Measurements from ENCODE around the gene ERGIC3.

Gene ERGIC3

GRCh38 chr20:35558451-35558850 is 16.6 kb downstream of the ERGIC3 start:
- intact Hi-C loops (cut with DNase I): no loop called here
- DNase-seq: no peak

DNA sequence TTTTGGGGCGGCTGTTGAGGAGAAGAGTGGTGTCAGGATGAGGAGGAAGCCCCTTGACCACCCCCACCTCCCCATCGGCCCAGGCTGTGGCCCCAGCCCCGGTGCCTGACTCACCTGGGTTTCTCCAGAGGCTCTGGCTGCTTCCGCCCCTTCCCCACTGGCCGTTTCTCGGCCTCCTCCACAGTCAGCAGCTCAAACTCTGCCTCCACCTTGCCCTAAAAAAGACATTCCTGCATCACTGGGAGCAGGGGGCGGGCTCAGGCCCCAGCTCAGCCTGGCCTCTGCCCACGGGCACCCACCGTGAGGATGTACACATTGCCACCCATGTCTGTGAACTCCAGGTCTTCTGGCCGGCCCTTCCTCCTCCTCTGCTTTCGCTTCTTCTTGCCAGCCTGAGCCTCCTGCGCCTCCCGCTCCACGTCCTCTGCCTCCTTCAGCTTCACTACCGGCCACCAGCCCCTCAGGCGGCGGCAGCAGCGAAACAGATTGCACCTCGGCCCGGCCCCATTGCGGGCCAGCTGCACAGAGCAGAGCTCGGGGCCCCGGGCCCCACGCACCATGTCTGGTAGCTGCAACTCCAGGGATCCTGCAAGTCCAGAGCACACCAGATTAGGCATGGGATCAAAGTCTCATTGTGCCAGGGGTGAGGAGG is 17.3 kb downstream of the ERGIC3 start:
- DNase-seq: peak in 1 of 10 donors; percentile 76
- intact Hi-C loops (cut with DNase I): no loop called here

DNA sequence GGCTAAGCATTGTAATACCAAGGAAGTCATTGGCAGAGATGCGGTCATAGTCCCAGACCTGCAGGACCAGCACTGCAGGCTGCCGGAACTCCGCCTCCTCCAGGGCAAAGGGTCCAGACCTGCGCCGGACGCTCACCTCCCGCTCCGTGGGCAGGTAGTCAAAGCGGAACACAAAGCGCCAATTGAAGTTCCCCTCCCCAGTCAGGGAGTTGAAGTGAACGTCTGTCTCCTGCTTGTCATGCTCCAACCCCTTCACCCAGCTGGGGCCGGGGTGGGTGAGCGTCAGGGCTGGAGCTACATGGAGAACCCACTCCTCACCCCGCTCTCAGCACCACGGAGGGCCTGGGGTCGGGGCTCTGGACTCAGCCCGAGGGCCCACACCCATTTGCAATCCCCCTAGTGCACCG is 18.2 kb downstream of the ERGIC3 start:
- DNase-seq: peak in 1 of 10 donors; percentile 81
- intact Hi-C loops (cut with DNase I): no loop called here

GRCh38 chr20:35560541-35560940 is 18.7 kb downstream of the ERGIC3 start:
- intact Hi-C loops (cut with DNase I): no loop called here
- DNase-seq: no peak

DNA sequence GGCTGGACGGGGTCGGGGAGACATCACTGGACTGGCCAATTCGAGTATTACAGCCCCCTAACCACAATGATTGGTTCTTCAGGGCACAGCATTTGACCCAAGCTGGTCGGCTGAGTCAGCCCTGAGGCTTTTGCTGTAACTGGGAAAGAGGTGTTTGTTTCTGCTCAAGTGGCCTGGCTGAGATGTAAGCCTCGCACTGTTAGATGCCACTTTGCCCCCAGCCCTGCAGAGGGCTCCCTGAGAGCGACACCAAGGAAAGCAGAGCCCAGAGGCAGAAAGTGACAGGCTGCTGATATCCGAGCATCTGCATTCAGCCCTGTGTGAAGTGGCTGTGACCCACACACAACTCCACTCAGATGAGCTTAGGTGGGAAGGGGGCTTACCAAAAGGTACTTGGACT is 19.4 kb downstream of the ERGIC3 start:
- intact Hi-C loops (cut with DNase I): no loop called here
- DNase-seq: peak in 4 of 10 donors; percentile 23 to 89 (median 30)

DNA sequence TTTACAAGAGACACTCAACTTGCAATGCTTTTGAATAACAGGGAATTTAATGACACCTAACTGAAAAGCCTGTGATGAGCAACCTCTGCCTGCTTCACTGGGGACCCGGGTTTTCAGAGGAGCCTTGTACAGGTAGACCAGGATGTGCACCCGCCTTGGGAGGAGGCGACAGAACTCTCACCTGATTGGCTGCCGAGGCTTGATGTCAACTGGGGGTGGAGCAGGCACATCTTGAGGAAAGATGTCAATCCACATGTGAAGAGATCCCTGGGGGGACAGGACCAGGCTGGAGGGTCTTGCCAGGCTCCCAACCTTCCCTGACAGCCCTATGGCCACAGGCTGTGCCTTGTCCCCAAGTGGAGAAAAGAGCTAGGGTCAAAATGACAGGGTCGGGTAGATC is 19.8 kb downstream of the ERGIC3 start:
- intact Hi-C loops (cut with DNase I): no loop called here
- DNase-seq: peak in 1 of 10 donors; percentile 63

GRCh38 chr20:35562541-35563110 is 20.7 kb downstream of the ERGIC3 start:
- intact Hi-C loops (cut with DNase I): no loop called here
- DNase-seq: peak in 1 of 10 donors; percentile 58

DNA sequence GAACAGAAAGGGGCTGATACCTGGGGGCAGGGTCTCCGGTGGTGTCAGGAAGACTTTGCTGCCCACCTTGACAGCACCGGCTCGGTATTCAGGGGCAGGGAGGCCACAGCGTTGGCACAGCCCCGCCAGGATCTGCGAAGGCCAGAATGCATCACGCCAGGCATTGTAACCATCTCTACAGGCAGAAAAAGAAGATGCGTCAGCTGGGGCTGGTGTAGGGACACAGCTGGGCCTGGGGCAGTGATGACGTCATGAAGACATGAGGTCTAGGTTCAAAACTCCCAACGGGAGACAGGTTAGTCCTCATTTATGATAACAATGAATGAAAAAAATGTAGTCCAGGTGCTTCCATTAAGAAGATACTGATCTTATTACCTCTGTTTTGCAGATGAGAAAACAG is 22.0 kb downstream of the ERGIC3 start:
- peak in 1 of 10 donors; percentile 42 for DNase-seq
- intact Hi-C loops (cut with DNase I): no loop called here

- intact Hi-C loops (cut with DNase I): no loop called here
- peak in 1 of 10 donors; percentile 65 for DNase-seq
Observed at GRCh38 chr20:35564905-35565304, 23.0 kb downstream of the ERGIC3 start.

- DNase-seq: no peak
- intact Hi-C loops (cut with DNase I): no loop called here
Observed at GRCh38 chr20:35568645-35569044, 26.8 kb downstream of the ERGIC3 start.

GRCh38 chr20:35571555-35571954 is 29.7 kb downstream of the ERGIC3 start:
- intact Hi-C loops (cut with DNase I): no loop called here
- DNase-seq: no peak

- DNase-seq: no peak
- intact Hi-C loops (cut with DNase I): no loop called here
Observed at GRCh38 chr20:35572838-35573237, 31.0 kb downstream of the ERGIC3 start.

DNA sequence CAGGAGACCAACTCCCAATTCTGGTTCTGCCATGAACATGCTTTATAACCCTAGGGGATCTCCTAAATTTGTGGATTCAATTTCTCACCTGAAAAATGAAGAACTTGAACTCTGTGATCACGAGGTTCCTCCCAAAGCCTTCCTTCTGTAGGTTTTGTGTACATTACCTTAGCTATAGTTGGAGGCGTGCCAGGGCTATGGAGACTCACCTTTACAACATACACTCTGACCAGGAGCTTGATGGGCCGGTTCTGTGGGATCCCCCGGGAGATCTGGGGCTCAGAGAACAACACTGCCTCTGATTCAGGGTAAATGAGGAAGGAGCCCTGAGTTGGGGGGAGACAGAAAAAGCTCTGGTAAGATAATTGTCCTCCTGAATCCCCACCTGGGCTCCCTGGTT is 34.1 kb downstream of the ERGIC3 start:
- intact Hi-C loops (cut with DNase I): no loop called here
- DNase-seq: no peak

GRCh38 chr20:35576816-35577215 is 34.9 kb downstream of the ERGIC3 start:
- DNase-seq: no peak
- intact Hi-C loops (cut with DNase I): no loop called here

DNA sequence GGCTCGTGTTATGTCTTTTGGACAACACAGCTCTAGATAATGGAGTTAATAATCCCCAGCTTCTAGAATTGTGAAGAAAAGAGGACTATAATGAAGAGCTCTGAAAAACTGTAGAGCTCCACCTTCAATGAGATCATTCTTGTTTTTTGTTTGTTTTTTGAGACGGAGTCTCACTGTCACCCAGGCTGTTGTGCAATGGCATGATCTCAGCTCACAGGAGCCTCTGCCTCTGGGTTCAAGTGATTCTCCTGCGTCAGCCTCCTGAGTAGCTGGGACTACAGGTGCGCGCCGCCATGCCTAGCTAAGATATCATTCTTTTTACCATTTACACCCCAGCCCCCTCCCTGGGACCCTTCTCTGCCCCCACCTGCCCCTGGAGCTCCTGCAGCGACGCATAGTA is 36.6 kb downstream of the ERGIC3 start:
- intact Hi-C loops (cut with DNase I): no loop called here
- DNase-seq: peak in 1 of 10 donors; percentile 36

- DNase-seq: peak in 1 of 10 donors; percentile 43
- intact Hi-C loops (cut with DNase I): no loop called here
Observed at GRCh38 chr20:35579196-35579595, 37.3 kb downstream of the ERGIC3 start.

- peak in 1 of 10 donors; percentile 41 for DNase-seq
Observed at GRCh38 chr20:35582131-35582530, 40.3 kb downstream of the ERGIC3 start.

GRCh38 chr20:35582741-35583404 is 41.0 kb downstream of the ERGIC3 start:
- DNase-seq: peak in 1 of 10 donors; percentile 46
- intact Hi-C loops (cut with DNase I): no loop called here

More at GRCh38 chr20:35582131-35582530, 40.3 kb downstream of the ERGIC3 start:
- intact Hi-C loops (cut with DNase I): no loop called here

DNA sequence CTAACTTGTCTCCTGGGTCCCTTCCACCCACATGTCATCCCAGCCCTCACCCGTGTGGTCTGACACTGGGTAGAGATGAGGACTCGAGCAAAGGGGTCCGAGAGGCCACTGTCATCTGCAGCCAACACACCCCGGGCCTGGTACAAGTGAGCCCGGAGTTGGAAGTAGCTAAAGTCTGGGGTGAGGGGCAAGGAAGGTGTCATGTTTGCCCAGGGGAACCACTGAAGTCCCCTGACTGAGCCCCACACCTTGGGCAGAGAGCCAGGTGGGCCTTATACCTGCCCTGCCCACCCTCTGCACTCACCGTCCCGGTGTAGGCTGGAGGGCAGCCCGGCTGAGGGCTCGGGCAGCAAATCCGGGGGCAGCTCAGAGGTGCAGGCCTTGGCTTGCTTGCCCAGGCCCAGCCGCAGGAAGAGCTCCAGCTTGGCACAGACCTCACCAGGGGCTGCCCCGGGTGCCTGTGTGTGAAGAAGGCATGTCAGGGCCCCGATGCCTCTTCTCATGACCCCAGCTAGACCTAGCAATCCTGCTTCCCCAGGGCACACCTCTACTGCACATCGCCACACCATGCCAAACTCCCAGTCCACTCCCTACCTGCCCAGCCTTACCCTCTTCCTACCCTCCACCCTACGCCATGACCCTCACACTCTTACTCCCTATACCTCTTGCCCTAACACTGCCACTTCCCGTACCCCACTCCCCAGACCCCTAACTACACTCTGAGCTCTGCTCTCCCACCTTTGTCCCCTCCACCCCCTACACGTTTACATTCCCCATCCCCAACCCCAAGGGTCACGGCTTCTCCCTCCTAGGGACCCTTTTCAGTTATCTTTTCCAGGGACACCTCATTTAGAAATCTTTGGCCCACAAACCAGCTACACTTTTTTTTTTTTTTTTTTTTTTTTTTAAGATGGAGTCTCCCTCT is 42.0 kb downstream of the ERGIC3 start:
- peak in 1 of 10 donors; percentile 70 for DNase-seq
- intact Hi-C loops (cut with DNase I): no loop called here

GRCh38 chr20:35586751-35587425 is 45.0 kb downstream of the ERGIC3 start:
- intact Hi-C loops (cut with DNase I): no loop called here

More at GRCh38 chr20:35586751-35587425, 45.0 kb downstream of the ERGIC3 start:
- DNase-seq: peak in 1 of 10 donors; percentile 14
